Fibroblast of peridontal ligament (primary cell): ENCODE measurements around the gene MVD.
A peak's percentile ranks its signal among the peaks of the same experiment; 100 is the strongest.

Experiments
- DNase-seq: peaks from one replicate; pipeline ENCODE4 v3.0.0-alpha.2; 2010; ENCODE audit errors: extremely low read depth

The MVD gene

GRCh38 chr16:88640498-88641247, 22.2 kb downstream of the MVD start:
- no peak for DNase-seq

- DNase-seq, result no peak
Measured at GRCh38 chr16:88640039-88640495, 22.8 kb downstream of the MVD start.

- DNase-seq, result no peak
Measured at GRCh38 chr16:88639231-88640038, 23.5 kb downstream of the MVD start.

GRCh38 chr16:88638323-88639230, 24.3 kb downstream of the MVD start, which contains the start of gene IL17C:
Gene IL17C (plus strand): TSS chr16:88638572. CDS start chr16:88638642, 70 bp downstream.
- DNase-seq, result no peak

- no peak for DNase-seq
Measured at GRCh38 chr16:88636488-88637265, 26.2 kb downstream of the MVD start.

- no peak for DNase-seq
Measured at GRCh38 chr16:88635671-88636319, 27.1 kb downstream of the MVD start.

GRCh38 chr16:88634994-88635670, 27.8 kb downstream of the MVD start:
- DNase-seq, result no peak

- peak; percentile 19 for DNase-seq
Measured at GRCh38 chr16:88634141-88634993, 28.5 kb downstream of the MVD start.

- no peak for DNase-seq
Measured at GRCh38 chr16:88633684-88634140, 29.2 kb downstream of the MVD start.

GRCh38 chr16:88632587-88632930, 30.3 kb downstream of the MVD start:
- no peak for DNase-seq

GRCh38 chr16:88631920-88632586, 30.8 kb downstream of the MVD start:
- no peak for DNase-seq

GRCh38 chr16:88631384-88631783, 31.5 kb downstream of the MVD start:
- no peak for DNase-seq

- no peak for DNase-seq
Measured at GRCh38 chr16:88630941-88631340, 31.9 kb downstream of the MVD start.

- DNase-seq, result no peak
Measured at GRCh38 chr16:88630433-88630832, 32.5 kb downstream of the MVD start.

GRCh38 chr16:88629835-88630234, 33.1 kb downstream of the MVD start:
- no peak for DNase-seq

GRCh38 chr16:88628512-88628974, 34.3 kb downstream of the MVD start:
- no peak for DNase-seq

- no peak for DNase-seq
Measured at GRCh38 chr16:88627531-88628411, 35.1 kb downstream of the MVD start.
